HepG2 (cell line): Measurements from ENCODE around the gene ATP1A1. TPM values are rescaled to one million over a fixed set of nuclear protein-coding genes. Genes with fewer than 3 reads are reported as not detected.

ENCODE experiments used
- ATAC-seq: fragments of 200-7000 bp; cut with Tn5 transposase; 3 replicates; pipeline ENCODE4 v1.9.1; 2020; ENCODE audit warnings: mild to moderate bottlenecking, moderate library complexity
- Bru-seq: library from RNA; stranded (reverse); fragments of 400-500 nt; gene quantifications from one replicate; lab custom pipeline; 2021; lab: Mats Ljungman, UMichigan
- BruChase-seq, 2 experiments: library from RNA; stranded (reverse); fragments of 400-500 nt; gene quantifications; one replicate each; lab custom pipeline; 2021; lab: Mats Ljungman, UMichigan
- BruUV-seq: library from RNA; stranded (reverse); fragments of 400-500 nt; replicated peaks from 2 replicates; lab custom pipeline; 2021; lab: Mats Ljungman, UMichigan
- CTCF ChIA-PET: fragments of 300-600 bp; formaldehyde crosslinking; extraction: SDS; loops from one replicate; lab custom pipeline; 2021; ENCODE audit warnings: low total read pairs, inconsistent platforms, low intra/inter-chr PET ratio; lab: Yijun Ruan, JAX
- POLR2A ChIA-PET: fragments of 350-600 bp; sonication (Branson Sonifier 250); formaldehyde crosslinking; loops from one replicate; lab custom pipeline; 2020; ENCODE audit warnings: antibody characterized with exemption, inconsistent platforms; lab: Yijun Ruan, JAX
- DNase-seq: peaks from one replicate; pipeline ENCODE4 v3.0.0-alpha.2; 2015; ENCODE audit warnings: low spot score
- FAIRE-seq: peaks from 3 replicates; lab custom pipeline; 2011; peaks lifted over from hg19 to GRCh38; lab: Jason Lieb, UNC
- H2AFZ ChIP-seq: one replicate; pipeline ENCODE4 v1.6.1; 2011; ENCODE audit warnings: low read length, inconsistent platforms
- H3K27ac ChIP-seq: fragments of 300-600 bp; 3 replicates; pipeline ENCODE4 v1.8.0; 2011; ENCODE audit warnings: mixed run types, mild to moderate bottlenecking, mixed read lengths, low read length, inconsistent platforms; ENCODE audit not compliant: insufficient read depth; ENCODE audit errors: extremely low read length
- H3K27me3 ChIP-seq, 2 experiments: fragments of 200-600 bp in 1 of 2; 2 replicates in 1 of 2; 3 replicates in 1 of 2; pipeline versions ENCODE4 v1.6.0 to v1.8.0; 2011; ENCODE audit warnings: low read length in 2 of 2, mild to moderate bottlenecking in 2 of 2, moderate library complexity in 2 of 2, inconsistent platforms in 1 of 2; ENCODE audit not compliant: insufficient read depth in 2 of 2, control insufficient read depth in 1 of 2
- H3K36me3 ChIP-seq, 2 experiments: fragments of 200-600 bp in 1 of 2; replicated peaks in 1 of 2; 2 replicates in 1 of 2; 3 replicates in 1 of 2; pipeline versions ENCODE4 v1.5.1 to v1.8.0; 2011; ENCODE audit warnings: low read length in 2 of 2, inconsistent platforms in 1 of 2; ENCODE audit not compliant: insufficient read depth in 2 of 2, control insufficient read depth in 1 of 2
- H3K4me1 ChIP-seq: 2 replicates; pipeline ENCODE4 v1.5.1; 2012; ENCODE audit warnings: low read length, inconsistent platforms; ENCODE audit not compliant: insufficient read depth
- H3K4me2 ChIP-seq: 2 replicates; pipeline ENCODE4 v1.6.0; 2011; ENCODE audit warnings: low read depth, low read length, inconsistent platforms
- H3K4me3 ChIP-seq, 3 experiments: fragments of 200-600 bp in 1 of 3; sonication (generic), shearing (Covaris generic) in 1 of 3; replicated peaks in 1 of 3; 2 replicates each; pipeline ENCODE4 v1.5.1; 2011 to 2016; ENCODE audit warnings: low read length in 3 of 3, inconsistent platforms in 2 of 3, low read depth in 2 of 3, mild to moderate bottlenecking in 2 of 3, control low read depth in 1 of 3, mixed read lengths in 1 of 3; ENCODE audit not compliant: insufficient read depth in 1 of 3
- H3K79me2 ChIP-seq: one replicate; pipeline ENCODE4 v1.6.1; 2011; ENCODE audit warnings: low read length, inconsistent platforms; ENCODE audit not compliant: insufficient read depth
- H3K9ac ChIP-seq: 2 replicates; pipeline ENCODE4 v1.6.0; 2011; ENCODE audit warnings: mild to moderate bottlenecking, low read depth, low read length, inconsistent platforms; ENCODE audit not compliant: insufficient read depth
- H3K9me3 ChIP-seq: 2 replicates; pipeline ENCODE4 v1.5.1; 2012; ENCODE audit warnings: mild to moderate bottlenecking, low read length
- H4K20me1 ChIP-seq: 2 replicates; pipeline ENCODE4 v1.6.0; 2011; ENCODE audit warnings: inconsistent platforms, mild to moderate bottlenecking, low read length, moderate library complexity; ENCODE audit not compliant: insufficient read depth
- BCL6 ChIP-seq: IDR thresholded peaks from 2 replicates; pipeline ENCODE4 v1.6.1; 2016; ENCODE audit warnings: missing genetic modification reagents, missing compliant biosample characterization
- ELK4 ChIP-seq: sonication (generic); formaldehyde crosslinking; IDR thresholded peaks from 2 replicates; pipeline ENCODE4 v1.9.0; 2021; ENCODE audit warnings: missing genetic modification reagents, borderline replicate concordance
- FOXK1 ChIP-seq: sonication (generic); formaldehyde crosslinking; IDR thresholded peaks from 2 replicates; pipeline ENCODE4 v1.4.0; 2020; ENCODE audit warnings: low read depth, missing genetic modification reagents, borderline replicate concordance
- HDAC1 ChIP-seq: sonication (generic); formaldehyde crosslinking; IDR thresholded peaks from 2 replicates; pipeline ENCODE4 v1.5.1; 2020; ENCODE audit warnings: mild to moderate bottlenecking, missing genetic modification reagents
- LCORL ChIP-seq, 2 experiments: fragments of 450-650 bp in 1 of 2; sonication (generic) in 1 of 2; formaldehyde crosslinking in 1 of 2; IDR thresholded peaks; 2 replicates each; pipeline versions ENCODE4 v1.5.0 to v1.6.1; 2017 to 2020; ENCODE audit warnings: antibody characterized with exemption in 1 of 2, missing genetic modification reagents in 1 of 2
- PLRG1 ChIP-seq: fragments of 450-650 bp; conservative IDR thresholded peaks from 2 replicates; pipeline ENCODE4 v1.6.1; 2016
- POLR2G ChIP-seq: fragments of 200-400 bp; formaldehyde crosslinking; IDR thresholded peaks from 2 replicates; pipeline ENCODE4 v1.6.1; 2018; ENCODE audit warnings: mild to moderate bottlenecking, low read depth, low read length, moderate library complexity
- RARA ChIP-seq: IDR thresholded peaks from 2 replicates; pipeline ENCODE4 v1.6.1; 2016; ENCODE audit warnings: missing genetic modification reagents, missing compliant biosample characterization
- RBAK ChIP-seq: sonication (generic); formaldehyde crosslinking; IDR thresholded peaks from 2 replicates; pipeline ENCODE4 v1.5.1; 2020; ENCODE audit warnings: mild to moderate bottlenecking, missing genetic modification reagents
- SNAPC5 ChIP-seq: sonication (generic); formaldehyde crosslinking; IDR thresholded peaks from 2 replicates; pipeline ENCODE4 v1.8.1; 2023; ENCODE audit warnings: mild to moderate bottlenecking, missing genetic modification reagents, borderline replicate concordance
- SP2 ChIP-seq: sonication (generic); formaldehyde crosslinking; IDR thresholded peaks from 2 replicates; pipeline ENCODE4 v1.5.1; 2020; ENCODE audit warnings: mild to moderate bottlenecking, missing genetic modification reagents
- TOPORS ChIP-seq: sonication (generic); formaldehyde crosslinking; IDR thresholded peaks from 2 replicates; pipeline ENCODE4 v1.8.0; 2023; ENCODE audit warnings: mild to moderate bottlenecking, missing genetic modification reagents
- ZBTB2 ChIP-seq: sonication (generic); formaldehyde crosslinking; IDR thresholded peaks from 2 replicates; pipeline ENCODE4 v1.8.0; 2022; ENCODE audit warnings: low read depth, missing genetic modification reagents
- ZNF460 ChIP-seq: sonication (generic); formaldehyde crosslinking; IDR thresholded peaks from 2 replicates; pipeline ENCODE4 v1.5.1; 2020; ENCODE audit warnings: missing genetic modification reagents, mild to moderate bottlenecking, borderline replicate concordance
- ZNF761 ChIP-seq: sonication (generic); formaldehyde crosslinking; conservative IDR thresholded peaks from 2 replicates; pipeline ENCODE4 v1.4.0; 2020; ENCODE audit warnings: mild to moderate bottlenecking, missing genetic modification reagents
- WGBS: methylation state at CpG from one replicate; pipeline ENCODE4 v1.1.6; 2017; ENCODE audit warnings: low lambda C conversion rate; 5-methylcytosine and 5-hydroxymethylcytosine counted together
- in situ Hi-C: cut with HindIII; loops from 2 replicates; pipeline ENCODE4 v1.10.0; 2017; ENCODE audit warnings: low pct_unique_long_range_greater_than_20kb; ENCODE audit not compliant: extremely low pct_ligation_motif_present
- intact Hi-C: fragments of 100-400 bp; cut with micrococcal nuclease; formaldehyde crosslinking; loops from one replicate; pipeline ENCODE4 v1.10.0; 2022; ENCODE audit not compliant: unreplicated experiment
- long read RNA-seq, 2 experiments: library from RNA in 1 of 2; library from polyadenylated mRNA in 1 of 2; stranded (forward) in 1 of 2; unstranded in 1 of 2; transcript quantifications; one replicate each; pipeline ENCODE4 v2.0.0, GENCODE V29; 2019 to 2022
- polyA minus RNA-seq, 3 experiments: library from RNA; depleted of rRNA, polyadenylated mRNA; stranded (reverse); fragments of >200 nt; gene quantifications; 2 replicates each; pipeline ENCODE4 v1.2.3, GENCODE V29; 2011; ENCODE audit warnings: low replicate concordance in 1 of 3
- polyA plus RNA-seq, 8 experiments: library from polyadenylated mRNA; depleted of rRNA in 3 of 8; stranded (reverse) in 7 of 8; unstranded in 1 of 8; fragments of >200 nt; fragmentation: Illumina TruSeq in 4 of 8; extraction: Trizol in 4 of 8; gene quantifications; 2 replicates each; pipeline versions ENCODE4 v1.2.1 to v1.2.3, GENCODE V29; 2011 to 2016; ENCODE audit warnings: low read depth in 4 of 8, missing spikeins in 1 of 8, mixed read lengths in 1 of 8; ENCODE audit not compliant: insufficient read depth in 1 of 8
- total RNA-seq, 5 experiments: library from RNA; depleted of rRNA; stranded (reverse); fragments of >200 nt; fragmentation: Illumina TruSeq; extraction: Trizol; gene quantifications; 2 replicates each; pipeline ENCODE4 v1.2.3, GENCODE V29; 2016; ENCODE audit warnings: low read depth in 1 of 5

ATP1A1 gene
- 210 and 280 TPM in 2 replicates for total RNA-seq (2016; rRNA removed; fragmentation: Illumina TruSeq; extraction: Trizol)
- 60.3 and 83.4 TPM in 2 replicates for total RNA-seq (2016; cell fraction: cytosol; rRNA removed; fragmentation: Illumina TruSeq; extraction: Trizol; ENCODE audit: low read depth)
- 183 and 291 TPM in 2 replicates for total RNA-seq (2016; cell fraction: insoluble cytoplasmic fraction; rRNA removed; fragmentation: Illumina TruSeq; extraction: Trizol)
- 133 and 176 TPM in 2 replicates for total RNA-seq (2016; cell fraction: membrane; rRNA removed; fragmentation: Illumina TruSeq; extraction: Trizol)
- total RNA-seq (2016; cell fraction: nucleus; rRNA removed; fragmentation: Illumina TruSeq; extraction: Trizol): 383 and 432 TPM in 2 replicates
- polyA plus RNA-seq (2011; rRNA removed): 627 and 705 TPM in 2 replicates
- 735 and 774 TPM in 2 replicates for polyA plus RNA-seq (2011; cell fraction: cytosol; rRNA removed)
- polyA plus RNA-seq (2011; cell fraction: nucleus; rRNA removed): 313 and 327 TPM in 2 replicates
- polyA plus RNA-seq (2012): 467 and 657 TPM in 2 replicates
- 69.6 and 84.9 TPM in 2 replicates for polyA plus RNA-seq (2016; cell fraction: cytosol; fragmentation: Illumina TruSeq; extraction: Trizol; ENCODE audit: low read depth)
- polyA plus RNA-seq (2016; cell fraction: insoluble cytoplasmic fraction; fragmentation: Illumina TruSeq; extraction: Trizol; ENCODE audit: low read depth): 219 and 228 TPM in 2 replicates
- 106 and 149 TPM in 2 replicates for polyA plus RNA-seq (2016; cell fraction: membrane; fragmentation: Illumina TruSeq; extraction: Trizol; ENCODE audit: low read depth)
- polyA plus RNA-seq (2016; cell fraction: nucleus; fragmentation: Illumina TruSeq; extraction: Trizol; ENCODE audit: insufficient read depth, low read depth): 515 and 526 TPM in 2 replicates
- polyA minus RNA-seq (2011; rRNA and poly(A)+ RNA removed; ENCODE audit: low replicate concordance): 367 and 928 TPM in 2 replicates
- polyA minus RNA-seq (2011; cell fraction: cytosol; rRNA and poly(A)+ RNA removed): 438 and 487 TPM in 2 replicates
- 356 and 442 TPM in 2 replicates for polyA minus RNA-seq (2011; cell fraction: nucleus; rRNA and poly(A)+ RNA removed)
- percentile 98 among the genes with signal in this experiment for Bru-seq, nascent RNA
- percentile 99 among the genes with signal in this experiment for BruChase-seq, experiment 1, labeled RNA remaining after a 6-hour chase
- percentile 98 among the genes with signal in this experiment for BruChase-seq, experiment 2, labeled RNA remaining after a 2-hour chase
- long read RNA-seq, experiment 1, transcript ATP1A1-201 (23 exons, 3,654 nt): major isoform, 195 of 329 reads
- long read RNA-seq, experiment 1, partial matches to known transcripts: 124 of 329 reads
- long read RNA-seq, experiment 1, other reads (novel, unspliced or antisense): 9 of 329 reads
- long read RNA-seq, experiment 2, transcript ATP1A1-201 (23 exons, 3,654 nt): major isoform, 688 of 1,358 reads
- long read RNA-seq, experiment 2, partial matches to known transcripts: 506 of 1,358 reads
- long read RNA-seq, experiment 2, other reads (novel, unspliced or antisense): 163 of 1,358 reads

- DNase-seq (peak; percentile 85), ATAC-seq (peak; percentile 88), FAIRE-seq (no peak)
- peaks cover 0 to 7% of the 10 kb centered on the region in 2 experiments; a peak in 1 of 5 replicates for H3K27me3 ChIP-seq
- ChIA-PET POLR2A (interaction anchor here (0.7 to 4.1 kb wide), 8 partner anchors 39 to 219 kb away, joined by 3 to 24 read pairs (median 5); no protein-coding TSS in a partner anchor), CTCF (no interaction called here)
- H3K4me1 ChIP-seq: peaks cover 45% of the 10 kb centered on the region
- peak within 1 kb of the TSS; percentile 94 for H3K4me2 ChIP-seq
- intact Hi-C loops: no loop called here
- H3K79me2 ChIP-seq: peaks cover 42% of the 10 kb centered on the region
- BruUV-seq: no TSS peak
- H4K20me1 ChIP-seq: peaks cover 33% of the 10 kb centered on the region
- H3K9ac ChIP-seq: peak within 1 kb of the TSS; percentile 85
- H3K4me3 ChIP-seq: peak within 1 kb of the TSS; percentile 79 to 89 (median 84)
- H3K27ac ChIP-seq: peak within 1 kb of the TSS; percentile 77
- H3K9me3 ChIP-seq: no peaks in the 10 kb centered on the region
- WGBS: 0% methylated on average over 5 of the region's 78 CpGs
- no peaks in the 10 kb centered on the region; a peak in 1 of 5 replicates for H3K36me3 ChIP-seq
- no peak within 1 kb of the TSS for H2AFZ ChIP-seq
- in situ Hi-C loops: no loop called here
- TF ChIP-seq ZNF460 (CRISPR knock-in tag) (no peak; the same call in 1 of the 2 replicates), ELK4 (CRISPR knock-in tag) (no peak), PLRG1 (no peak), RBAK (CRISPR knock-in tag) (0 out of 2 replicates have a peak, but pooled peaks have one; percentile 39), RARA (CRISPR knock-in tag) (peak; percentile 49), FOXK1 (CRISPR knock-in tag) (peak; percentile 44; the same call in 1 of the 2 replicates), LCORL (IDR thresholded peaks at IDR 0.05) (no peak), LCORL (CRISPR knock-in tag; IDR thresholded peaks at IDR 0.05) (peak; percentile 44; the same call in 1 of the 2 replicates), HDAC1 (CRISPR knock-in tag) (peak; percentile 76), SNAPC5 (no peak), TOPORS (CRISPR knock-in tag) (no peak), POLR2G (peak; percentile 94), ZNF761 (CRISPR knock-in tag) (no peak), BCL6 (no peak), ZBTB2 (CRISPR knock-in tag) (no peak), SP2 (peak; percentile 34; the same call in 1 of the 2 replicates)
Observed at GRCh38 chr1:116372651-116373430, at the start of gene ATP1A1. ATP1A1 (plus strand) TSS chr1:116373244; CDS start chr1:116373512, 268 bp downstream.
